Uterus (tissue), 2 donors: Measurements from ENCODE around the gene DAPK2.

Source experiments
- POLR2A ChIP-seq, 2 donors: fragments of 450-650 bp; IDR thresholded peaks; one replicate each; pipeline ENCODE4 v1.6.1; 2016; ENCODE audit warnings: antibody characterized with exemption in 2 of 2, mild to moderate bottlenecking in 1 of 2, moderate library complexity in 1 of 2
- TF ChIP-seq, protein P1 (sequence below), 4 experiments: fragments of 200-600 bp in 2 of 4; fragments of 450-650 bp in 2 of 4; sonication (generic) in 2 of 4; IDR thresholded peaks; one replicate each; pipeline ENCODE4 v1.5.1; 2016 to 2019; ENCODE audit warnings: antibody characterized with exemption in 4 of 4, mild to moderate bottlenecking in 2 of 4, moderate library complexity in 1 of 4

DNA sequence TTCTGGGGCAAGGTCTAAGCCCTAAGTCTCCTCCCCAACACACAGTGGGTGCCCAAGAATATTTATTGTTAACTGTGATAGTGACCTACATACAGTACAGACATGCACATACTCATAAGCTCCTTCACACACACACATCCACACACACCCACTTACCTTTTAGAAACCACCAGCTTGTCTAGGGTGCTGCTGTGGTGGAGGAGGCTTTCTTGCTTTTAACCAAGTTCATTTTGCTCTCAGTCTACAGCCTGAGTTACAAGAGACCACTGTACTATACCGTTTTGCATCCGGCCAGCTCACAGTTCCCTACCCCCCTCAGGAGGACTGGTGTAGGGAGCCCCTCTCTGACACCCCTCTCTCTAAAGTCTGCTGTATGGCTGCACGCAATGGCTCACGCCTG is 16.7 kb downstream of the DAPK2 start:
- TF ChIP-seq, protein P1, sequence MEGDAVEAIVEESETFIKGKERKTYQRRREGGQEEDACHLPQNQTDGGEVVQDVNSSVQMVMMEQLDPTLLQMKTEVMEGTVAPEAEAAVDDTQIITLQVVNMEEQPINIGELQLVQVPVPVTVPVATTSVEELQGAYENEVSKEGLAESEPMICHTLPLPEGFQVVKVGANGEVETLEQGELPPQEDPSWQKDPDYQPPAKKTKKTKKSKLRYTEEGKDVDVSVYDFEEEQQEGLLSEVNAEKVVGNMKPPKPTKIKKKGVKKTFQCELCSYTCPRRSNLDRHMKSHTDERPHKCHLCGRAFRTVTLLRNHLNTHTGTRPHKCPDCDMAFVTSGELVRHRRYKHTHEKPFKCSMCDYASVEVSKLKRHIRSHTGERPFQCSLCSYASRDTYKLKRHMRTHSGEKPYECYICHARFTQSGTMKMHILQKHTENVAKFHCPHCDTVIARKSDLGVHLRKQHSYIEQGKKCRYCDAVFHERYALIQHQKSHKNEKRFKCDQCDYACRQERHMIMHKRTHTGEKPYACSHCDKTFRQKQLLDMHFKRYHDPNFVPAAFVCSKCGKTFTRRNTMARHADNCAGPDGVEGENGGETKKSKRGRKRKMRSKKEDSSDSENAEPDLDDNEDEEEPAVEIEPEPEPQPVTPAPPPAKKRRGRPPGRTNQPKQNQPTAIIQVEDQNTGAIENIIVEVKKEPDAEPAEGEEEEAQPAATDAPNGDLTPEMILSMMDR (IDR thresholded peaks at IDR 0.05) = no peak
- TF ChIP-seq POLR2A (IDR thresholded peaks at IDR 0.05) = no peak
